Keratinocyte (primary cell): ENCODE measurements around the gene SNX17.

Experiments used
- CTCF ChIP-seq, 3 experiments: IDR thresholded peaks in 1 of 3; conservative IDR thresholded peaks in 1 of 3; optimal IDR thresholded peaks in 1 of 3; 2 replicates in 2 of 3; 3 replicates in 1 of 3; pipeline versions ENCODE3 to v1.5.1; 2011; ENCODE audit warnings: low read length in 3 of 3, mild to moderate bottlenecking in 3 of 3, moderate library complexity in 2 of 3, control low read depth in 1 of 3, inconsistent platforms in 1 of 3; ENCODE audit not compliant: insufficient read depth in 2 of 3; ENCODE audit errors: extremely low read depth in 1 of 3
- EZH2 ChIP-seq: IDR thresholded peaks from one replicate; pipeline ENCODE4 v1.6.1; 2012; ENCODE audit warnings: inconsistent platforms, mild to moderate bottlenecking, low read length, moderate library complexity

DNA sequence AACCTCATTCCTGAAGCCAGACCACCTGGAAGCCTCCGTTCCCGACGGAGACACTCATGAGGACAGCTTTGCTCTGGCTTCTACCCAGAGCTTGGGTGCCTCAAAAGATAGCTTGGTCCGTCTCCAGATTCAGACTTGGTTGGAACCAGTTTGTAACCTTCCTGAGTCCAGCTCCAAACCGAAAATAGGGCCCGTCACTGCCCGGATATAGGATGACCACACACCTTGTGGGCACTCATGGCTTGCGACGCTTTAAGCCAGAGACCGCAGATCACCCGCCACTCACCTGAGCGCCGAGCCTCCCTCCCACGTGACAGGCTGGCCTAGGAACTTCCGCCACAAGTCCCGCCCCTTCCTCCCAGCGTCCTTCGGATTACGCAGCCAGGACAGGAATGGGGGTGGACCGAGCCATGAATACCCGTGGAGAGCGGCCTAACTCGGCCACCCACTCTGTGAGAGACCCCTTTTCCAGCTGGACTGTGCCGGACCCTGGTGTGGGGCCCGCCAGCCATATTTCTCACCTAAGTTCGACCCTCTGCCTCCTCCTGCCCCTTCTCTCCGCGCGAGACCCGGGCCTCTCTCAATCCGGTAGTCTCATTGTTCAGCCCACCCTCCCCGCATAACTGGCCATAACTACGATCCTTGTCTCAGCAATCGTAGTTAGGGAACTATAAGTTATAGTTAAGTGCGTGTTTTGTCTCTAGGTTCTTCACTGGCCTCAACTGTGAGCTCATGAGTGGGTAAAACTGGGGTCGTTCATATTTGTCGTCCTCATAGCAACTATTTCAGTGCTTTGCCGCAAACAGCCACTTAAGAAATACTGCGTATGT lies 47.4 kb upstream of the SNX17 start, which contains the start of gene MPV17:
- no peak for TF ChIP-seq CTCF (optimal IDR thresholded peaks at IDR 0.05 in 1 of 3, IDR thresholded peaks at IDR 0.05 in 1 of 3, conservative IDR thresholded peaks at IDR 0.05 in 1 of 3; ENCODE audit: extremely low read depth in 1 of 3, insufficient read depth in 2 of 3, low read length in 3 of 3)
- no peak for TF ChIP-seq EZH2
